HEK293 (cell line): ENCODE measurements around the gene KCTD12.

Experiments used
- CTCF ChIA-PET: fragments of 350-600 bp; formaldehyde crosslinking; extraction: SDS; loops from one replicate; lab custom pipeline; 2021; ENCODE audit warnings: antibody characterized with exemption; lab: Yijun Ruan, JAX
- POLR2A ChIA-PET: fragments of 300-600 bp; formaldehyde crosslinking; extraction: SDS; loops from one replicate; lab custom pipeline; 2020; ENCODE audit warnings: antibody characterized with exemption, inconsistent platforms; lab: Yijun Ruan, JAX
- H3K27ac ChIP-seq: fragments of 200-500 bp; sonication (Bioruptor generic); 2 replicates; pipeline ENCODE4 v1.5.1; 2014; ENCODE audit warnings: low read depth, low read length, control low read depth, inconsistent platforms; ENCODE audit errors: extremely low read depth
- H3K36me3 ChIP-seq, 2 experiments: fragments of 200-500 bp in 1 of 2; sonication (Bioruptor generic) in 1 of 2; 1 replicate in 1 of 2; 2 replicates in 1 of 2; pipeline ENCODE4 v1.5.1; 2014 to 2017; ENCODE audit warnings: inconsistent platforms in 2 of 2, low read length in 2 of 2; ENCODE audit not compliant: control insufficient read depth in 2 of 2, insufficient read depth in 1 of 2
- H3K4me1 ChIP-seq: fragments of 200-500 bp; sonication (Bioruptor generic); 2 replicates; pipeline ENCODE4 v1.5.1; 2014; ENCODE audit warnings: mild to moderate bottlenecking, low read length, inconsistent platforms; ENCODE audit not compliant: control insufficient read depth, insufficient read depth
- H3K4me3 ChIP-seq: 2 replicates; pipeline ENCODE4 v1.5.1; 2011; ENCODE audit warnings: low read depth, mild to moderate bottlenecking, control low read depth, low read length, moderate library complexity
- H3K9me3 ChIP-seq: fragments of 200-500 bp; sonication (Bioruptor generic); 2 replicates; pipeline ENCODE4 v1.5.1; 2014; ENCODE audit warnings: low read depth, low read length, inconsistent platforms; ENCODE audit not compliant: control insufficient read depth, insufficient read depth
- KLF1 ChIP-seq: fragments of 450-650 bp; formaldehyde crosslinking; IDR thresholded peaks from 2 replicates; pipeline ENCODE4 v1.5.1; 2016; ENCODE audit warnings: missing biosample characterization, missing genetic modification characterization
- KLF7 ChIP-seq: fragments of 450-650 bp; formaldehyde crosslinking; IDR thresholded peaks from 2 replicates; pipeline ENCODE4 v1.5.1; 2016; ENCODE audit warnings: missing biosample characterization, missing genetic modification characterization, borderline replicate concordance
- KLF8 ChIP-seq: fragments of 450-650 bp; formaldehyde crosslinking; IDR thresholded peaks from 2 replicates; pipeline ENCODE4 v1.5.1; 2016; ENCODE audit warnings: missing biosample characterization, missing genetic modification characterization
- MZF1 ChIP-seq: fragments of 450-650 bp; formaldehyde crosslinking; IDR thresholded peaks from 2 replicates; pipeline ENCODE4 v1.5.1; 2017; ENCODE audit warnings: missing biosample characterization, missing genetic modification characterization, borderline replicate concordance
- OSR2 ChIP-seq: fragments of 450-650 bp; formaldehyde crosslinking; IDR thresholded peaks from 2 replicates; pipeline ENCODE4 v1.5.1; 2016; ENCODE audit warnings: missing biosample characterization, missing genetic modification characterization
- PATZ1 ChIP-seq: fragments of 450-650 bp; formaldehyde crosslinking; IDR thresholded peaks from 2 replicates; pipeline ENCODE4 v1.5.1; 2016; ENCODE audit warnings: missing biosample characterization, missing genetic modification characterization
- SP3 ChIP-seq: fragments of 450-650 bp; formaldehyde crosslinking; IDR thresholded peaks from 2 replicates; pipeline ENCODE4 v1.5.1; 2016; ENCODE audit warnings: missing biosample characterization, missing genetic modification characterization
- SP7 ChIP-seq: fragments of 450-650 bp; formaldehyde crosslinking; IDR thresholded peaks from 2 replicates; pipeline ENCODE4 v1.5.1; 2016; ENCODE audit warnings: missing biosample characterization, missing genetic modification characterization
- ZBTB6 ChIP-seq: fragments of 450-650 bp; formaldehyde crosslinking; IDR thresholded peaks from 2 replicates; pipeline ENCODE4 v1.5.1; 2017; ENCODE audit warnings: missing biosample characterization, missing genetic modification characterization
- ZBTB8A ChIP-seq: fragments of 450-650 bp; formaldehyde crosslinking; IDR thresholded peaks from 2 replicates; pipeline ENCODE4 v1.5.1; 2016; ENCODE audit warnings: missing biosample characterization, missing genetic modification characterization
- ZIC2 ChIP-seq: fragments of 450-650 bp; formaldehyde crosslinking; IDR thresholded peaks from 2 replicates; pipeline ENCODE4 v1.5.1; 2016; ENCODE audit warnings: missing biosample characterization, missing genetic modification characterization
- ZNF10 ChIP-seq: fragments of 450-650 bp; formaldehyde crosslinking; IDR thresholded peaks from 2 replicates; pipeline ENCODE4 v1.5.1; 2017; ENCODE audit warnings: missing biosample characterization, missing genetic modification characterization
- ZNF148 ChIP-seq: fragments of 450-650 bp; formaldehyde crosslinking; IDR thresholded peaks from 2 replicates; pipeline ENCODE4 v1.5.0; 2017; ENCODE audit warnings: missing biosample characterization, missing genetic modification characterization, borderline replicate concordance
- ZNF175 ChIP-seq: fragments of 450-650 bp; formaldehyde crosslinking; IDR thresholded peaks from 2 replicates; pipeline ENCODE4 v1.5.1; 2016; ENCODE audit warnings: missing biosample characterization, missing genetic modification characterization
- ZNF335 ChIP-seq: fragments of 450-650 bp; formaldehyde crosslinking; conservative IDR thresholded peaks from 2 replicates; pipeline ENCODE4 v1.5.1; 2016; ENCODE audit warnings: missing biosample characterization, missing genetic modification characterization
- ZNF398 ChIP-seq: fragments of 450-650 bp; formaldehyde crosslinking; IDR thresholded peaks from 2 replicates; pipeline ENCODE4 v1.5.1; 2017; ENCODE audit warnings: missing biosample characterization, missing genetic modification characterization
- ZNF449 ChIP-seq: fragments of 450-650 bp; formaldehyde crosslinking; IDR thresholded peaks from 2 replicates; pipeline ENCODE4 v1.5.1; 2017; ENCODE audit warnings: missing biosample characterization, mild to moderate bottlenecking, missing genetic modification characterization, moderate library complexity
- ZNF768 ChIP-seq: fragments of 450-650 bp; formaldehyde crosslinking; IDR thresholded peaks from 2 replicates; pipeline ENCODE4 v1.5.1; 2018; ENCODE audit warnings: missing biosample characterization, mild to moderate bottlenecking, missing genetic modification characterization
- ZNF791 ChIP-seq: fragments of 450-650 bp; formaldehyde crosslinking; IDR thresholded peaks from 2 replicates; pipeline ENCODE4 v1.5.1; 2016; ENCODE audit warnings: missing biosample characterization, missing genetic modification characterization
- ZSCAN5A ChIP-seq: fragments of 450-650 bp; formaldehyde crosslinking; IDR thresholded peaks from 2 replicates; pipeline ENCODE4 v1.5.1; 2016; ENCODE audit warnings: missing biosample characterization, missing genetic modification characterization
- TF ChIP-seq, protein P1 (sequence below): fragments of 450-650 bp; formaldehyde crosslinking; IDR thresholded peaks from 2 replicates; pipeline ENCODE4 v1.5.1; 2016; ENCODE audit warnings: missing biosample characterization, missing genetic modification characterization
- TF ChIP-seq, protein P2 (sequence below): fragments of 450-650 bp; formaldehyde crosslinking; IDR thresholded peaks from 2 replicates; pipeline ENCODE4 v1.5.1; 2016; ENCODE audit warnings: missing biosample characterization, missing genetic modification characterization, low read depth

KCTD12 gene

DNA sequence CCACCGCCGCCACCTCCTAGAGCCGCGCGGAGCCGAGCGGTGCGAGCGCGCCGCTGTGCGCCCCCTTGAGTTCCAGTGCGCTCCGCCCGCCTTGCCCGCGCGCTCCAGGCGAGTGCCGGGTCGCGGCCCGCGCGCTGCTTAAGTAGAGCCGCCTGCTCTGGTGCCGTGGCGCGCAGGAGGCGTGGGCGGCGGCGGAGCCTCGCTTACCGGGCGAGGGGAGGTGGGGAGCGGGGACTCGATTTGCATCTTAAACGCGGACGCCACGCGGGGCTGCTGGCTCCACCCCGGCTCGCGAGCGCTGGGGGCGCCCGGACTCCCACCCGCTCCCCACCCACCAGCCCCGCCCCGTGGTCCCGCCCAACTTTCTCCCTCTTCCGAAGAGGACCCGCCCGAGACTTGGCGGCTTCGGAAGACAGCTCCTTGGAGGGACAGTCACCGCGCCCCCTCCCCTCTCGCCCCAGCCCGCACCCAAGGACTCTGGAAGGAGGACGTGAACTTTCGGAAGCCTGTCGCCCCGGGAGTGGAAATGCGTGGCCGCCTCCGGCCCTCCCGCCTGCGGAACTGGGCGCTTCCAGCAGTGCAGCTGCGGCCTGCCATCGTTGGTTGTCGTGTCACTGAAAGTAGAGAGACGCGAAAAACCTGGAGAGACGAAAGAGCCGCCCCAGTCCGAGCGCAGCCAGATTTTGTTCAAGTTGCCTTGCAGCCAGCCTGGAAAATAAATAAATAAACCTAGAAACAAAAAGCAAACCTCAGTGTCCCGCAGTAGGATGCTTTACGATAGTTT lies at the start of gene KCTD12:
KCTD12 (minus strand) TSS at position 114 of the 784 bp plus-strand sequence. CDS start 257 bp downstream, outside the sequence.
- ChIA-PET POLR2A (interaction anchor here (0.6 kb wide), 1 partner anchor 1011 kb away, joined by 6 read pairs; no protein-coding TSS in a partner anchor), CTCF (interaction anchor here (0.5 to 2.6 kb wide), 7 partner anchors 64 to 631 kb away, joined by 3 to 10 read pairs (median 4); no protein-coding TSS in a partner anchor)
- TF ChIP-seq ZSCAN5A (tag by site-specific recombination) (no peak), SP7 (tag by site-specific recombination) (no peak), ZNF398 (tag by site-specific recombination) (peak; percentile 39; the same call in 1 of the 2 replicates), KLF1 (peak; percentile 78), ZNF335 (tag by site-specific recombination) (peak; percentile 50), SP3 (tag by site-specific recombination) (peak; percentile 80), PATZ1 (tag by site-specific recombination) (peak; percentile 77), ZIC2 (tag by site-specific recombination) (peak; percentile 49; the same call in 1 of the 2 replicates), KLF7 (0 out of 2 replicates have a peak, but pooled peaks have one; percentile 56), ZNF10 (tag by site-specific recombination) (no peak), KLF8 (peak; percentile 73), OSR2 (tag by site-specific recombination) (no peak), MZF1 (no peak), ZBTB8A (tag by site-specific recombination) (no peak), ZNF148 (tag by site-specific recombination) (no peak), ZNF175 (tag by site-specific recombination) (no peak), ZNF791 (tag by site-specific recombination) (no peak), ZBTB6 (peak; percentile 95), ZNF449 (tag by site-specific recombination) (peak; percentile 64), ZNF768 (no peak)
- TF ChIP-seq, protein P1, sequence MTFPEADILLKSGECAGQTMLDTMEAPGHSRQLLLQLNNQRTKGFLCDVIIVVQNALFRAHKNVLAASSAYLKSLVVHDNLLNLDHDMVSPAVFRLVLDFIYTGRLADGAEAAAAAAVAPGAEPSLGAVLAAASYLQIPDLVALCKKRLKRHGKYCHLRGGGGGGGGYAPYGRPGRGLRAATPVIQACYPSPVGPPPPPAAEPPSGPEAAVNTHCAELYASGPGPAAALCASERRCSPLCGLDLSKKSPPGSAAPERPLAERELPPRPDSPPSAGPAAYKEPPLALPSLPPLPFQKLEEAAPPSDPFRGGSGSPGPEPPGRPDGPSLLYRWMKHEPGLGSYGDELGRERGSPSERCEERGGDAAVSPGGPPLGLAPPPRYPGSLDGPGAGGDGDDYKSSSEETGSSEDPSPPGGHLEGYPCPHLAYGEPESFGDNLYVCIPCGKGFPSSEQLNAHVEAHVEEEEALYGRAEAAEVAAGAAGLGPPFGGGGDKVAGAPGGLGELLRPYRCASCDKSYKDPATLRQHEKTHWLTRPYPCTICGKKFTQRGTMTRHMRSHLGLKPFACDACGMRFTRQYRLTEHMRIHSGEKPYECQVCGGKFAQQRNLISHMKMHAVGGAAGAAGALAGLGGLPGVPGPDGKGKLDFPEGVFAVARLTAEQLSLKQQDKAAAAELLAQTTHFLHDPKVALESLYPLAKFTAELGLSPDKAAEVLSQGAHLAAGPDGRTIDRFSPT = no peak
- TF ChIP-seq, protein P2, sequence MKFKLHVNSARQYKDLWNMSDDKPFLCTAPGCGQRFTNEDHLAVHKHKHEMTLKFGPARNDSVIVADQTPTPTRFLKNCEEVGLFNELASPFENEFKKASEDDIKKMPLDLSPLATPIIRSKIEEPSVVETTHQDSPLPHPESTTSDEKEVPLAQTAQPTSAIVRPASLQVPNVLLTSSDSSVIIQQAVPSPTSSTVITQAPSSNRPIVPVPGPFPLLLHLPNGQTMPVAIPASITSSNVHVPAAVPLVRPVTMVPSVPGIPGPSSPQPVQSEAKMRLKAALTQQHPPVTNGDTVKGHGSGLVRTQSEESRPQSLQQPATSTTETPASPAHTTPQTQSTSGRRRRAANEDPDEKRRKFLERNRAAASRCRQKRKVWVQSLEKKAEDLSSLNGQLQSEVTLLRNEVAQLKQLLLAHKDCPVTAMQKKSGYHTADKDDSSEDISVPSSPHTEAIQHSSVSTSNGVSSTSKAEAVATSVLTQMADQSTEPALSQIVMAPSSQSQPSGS = no peak

More for the DNA sequence above, at the start of gene KCTD12:
- peak within 1 kb of the TSS; percentile 65 for H3K4me3 ChIP-seq
- peak within 1 kb of the TSS; percentile 72; the same call in 1 of the 2 replicates for H3K27ac ChIP-seq
- no peaks in the 10 kb centered on the region for H3K36me3 ChIP-seq
- no peaks in the 10 kb centered on the region for H3K9me3 ChIP-seq
- no peaks in the 10 kb centered on the region for H3K4me1 ChIP-seq
